Fibroblast of lung (primary cell): ENCODE data around the gene NAPB. TPM values are rescaled to one million over a fixed set of nuclear protein-coding genes. Genes with fewer than 3 reads are reported as not detected.

Source experiments
- DNase-seq, 2 donors: peaks; one replicate each; pipeline versions ENCODE4 v3.0.0 to v3.0.0-alpha.2; 2010; ENCODE audit warnings: low read depth in 2 of 2
- H2AFZ ChIP-seq: 2 replicates; pipeline ENCODE4 v1.5.1; 2012; ENCODE audit warnings: low read length, control low read depth, inconsistent platforms
- H3K27ac ChIP-seq: 2 replicates; pipeline ENCODE4 v1.5.1; 2011; ENCODE audit warnings: low read length, control low read depth; ENCODE audit not compliant: insufficient read depth
- H3K27me3 ChIP-seq: 2 replicates; pipeline ENCODE4 v1.5.1; 2011; ENCODE audit warnings: mild to moderate bottlenecking, low read length; ENCODE audit not compliant: control insufficient read depth, insufficient read depth
- H3K36me3 ChIP-seq: 2 replicates; pipeline ENCODE4 v1.5.1; 2011; ENCODE audit warnings: low read length; ENCODE audit not compliant: control insufficient read depth, insufficient read depth
- H3K4me1 ChIP-seq: 2 replicates; pipeline ENCODE4 v1.5.1; 2011; ENCODE audit warnings: low read length; ENCODE audit not compliant: control insufficient read depth, insufficient read depth; ENCODE audit errors: extremely low read depth
- H3K4me2 ChIP-seq: 2 replicates; pipeline ENCODE4 v1.5.1; 2011; ENCODE audit warnings: low read length, control low read depth; ENCODE audit not compliant: insufficient read depth; ENCODE audit errors: extremely low read depth
- H3K4me3 ChIP-seq, 4 experiments: fragments of 200-600 bp in 1 of 4; sonication (generic) in 1 of 4; replicated peaks in 1 of 4; 2 replicates each; pipeline ENCODE4 v1.5.1; 2011 to 2016; ENCODE audit warnings: low read length in 4 of 4, low read depth in 3 of 4, mild to moderate bottlenecking in 3 of 4, control low read depth in 2 of 4, inconsistent platforms in 1 of 4, mixed read lengths in 1 of 4; ENCODE audit not compliant: insufficient read depth in 1 of 4; ENCODE audit errors: control extremely low read depth in 1 of 4
- H3K79me2 ChIP-seq: 2 replicates; pipeline ENCODE4 v1.5.1; 2012; ENCODE audit warnings: mild to moderate bottlenecking, low read length, inconsistent platforms; ENCODE audit not compliant: control insufficient read depth, insufficient read depth
- H3K9ac ChIP-seq: 2 replicates; pipeline ENCODE4 v1.5.1; 2011; ENCODE audit warnings: mild to moderate bottlenecking, low read length, control low read depth; ENCODE audit not compliant: insufficient read depth
- H3K9me3 ChIP-seq: 2 replicates; pipeline ENCODE4 v1.5.1; 2012; ENCODE audit warnings: low read depth, low read length; ENCODE audit not compliant: control insufficient read depth, insufficient read depth
- H4K20me1 ChIP-seq: 2 replicates; pipeline ENCODE4 v1.5.1; 2011; ENCODE audit warnings: low read length; ENCODE audit not compliant: control insufficient read depth, insufficient read depth; ENCODE audit errors: extremely low read depth
- CTCF ChIP-seq, 2 donors: IDR thresholded peaks in 1 of 2; conservative IDR thresholded peaks in 1 of 2; 1 replicate in 1 of 2; 2 replicates in 1 of 2; pipeline ENCODE4 v1.5.1; 2011 to 2012; ENCODE audit warnings: low read length in 2 of 2, control low read depth in 1 of 2, inconsistent platforms in 1 of 2, low read depth in 1 of 2, mild to moderate bottlenecking in 1 of 2
- EZH2 ChIP-seq: IDR thresholded peaks from 2 replicates; pipeline ENCODE4 v1.5.1; 2012; ENCODE audit warnings: low read length, control low read depth, mild to moderate bottlenecking; ENCODE audit errors: missing control alignments
- polyA plus RNA-seq, 2 donors: library from polyadenylated mRNA; depleted of rRNA in 1 of 2; stranded (reverse) in 1 of 2; unstranded in 1 of 2; fragments of >200 nt; gene quantifications; 2 replicates each; pipeline ENCODE4 v1.2.1, GENCODE V29; 2011 to 2012; ENCODE audit warnings: missing spikeins in 1 of 2
- total RNA-seq: library from RNA; depleted of rRNA; stranded (reverse); fragments of >200 nt; gene quantifications from 2 replicates; pipeline ENCODE4 v1.2.1, GENCODE V29; 2014

Gene NAPB
- total and polyA plus RNA-seq, 2 donors (not counting 1 experiment from before 2014, with no cell fraction given): 5.1 to 12.6 TPM

GRCh38 chr20:23455639-23456038, 34.4 kb upstream of the NAPB start:
- TF ChIP-seq EZH2: no peak
- no peak for TF ChIP-seq CTCF (conservative IDR thresholded peaks at IDR 0.05 in 1 of 2, IDR thresholded peaks at IDR 0.05 in 1 of 2; ENCODE audit: low read depth in 1 of 2, low read length in 2 of 2)
- Histone ChIP-seq H2AFZ (no peak overlapping the region), H3K9ac (no peak overlapping the region), H3K4me2 (no peak overlapping the region), H3K4me1 (no peaks in the 10 kb centered on the region), H3K79me2 (no peaks in the 10 kb centered on the region), H4K20me1 (no peaks in the 10 kb centered on the region), H3K4me3 (no peak overlapping the region), H3K9me3 (no peaks in the 10 kb centered on the region), H3K27me3 (no peaks in the 10 kb centered on the region), H3K27ac (no peak overlapping the region), H3K36me3 (no peaks in the 10 kb centered on the region)
- no peak for DNase-seq

DNA sequence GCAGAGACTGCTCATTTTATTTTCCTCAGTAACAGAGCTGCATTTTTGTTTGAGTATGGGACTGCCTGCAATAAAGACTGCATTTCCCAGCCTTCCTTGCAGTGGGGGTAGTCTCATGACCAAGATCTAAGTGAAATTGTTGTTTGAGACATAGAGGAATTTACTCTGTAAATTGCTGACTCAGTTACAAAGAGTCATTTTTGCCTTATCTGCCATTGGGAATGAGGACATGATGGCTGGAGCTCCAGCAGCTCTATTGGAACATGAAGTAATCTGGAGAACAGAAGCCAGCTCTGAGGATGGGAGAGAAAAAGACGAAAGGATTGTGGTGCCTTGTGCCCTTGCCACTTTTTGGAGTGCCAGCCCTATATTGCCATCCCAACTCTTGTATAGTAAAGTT, 33.5 kb upstream of the NAPB start:
- no peaks in the 10 kb centered on the region for H3K27me3 ChIP-seq
- no peak overlapping the region for H2AFZ ChIP-seq
- H3K4me1 ChIP-seq: no peaks in the 10 kb centered on the region
- no peak for DNase-seq
- no peak overlapping the region for H3K4me2 ChIP-seq
- H3K36me3 ChIP-seq: no peaks in the 10 kb centered on the region
- no peak overlapping the region for H3K4me3 ChIP-seq
- H3K79me2 ChIP-seq: no peaks in the 10 kb centered on the region
- H4K20me1 ChIP-seq: no peaks in the 10 kb centered on the region
- no peaks in the 10 kb centered on the region for H3K9me3 ChIP-seq
- TF ChIP-seq EZH2 (no peak), CTCF (conservative IDR thresholded peaks at IDR 0.05 in 1 of 2, IDR thresholded peaks at IDR 0.05 in 1 of 2; ENCODE audit: low read depth in 1 of 2, low read length in 2 of 2) (no peak)
- H3K27ac ChIP-seq: no peak overlapping the region
- no peak overlapping the region for H3K9ac ChIP-seq

DNA sequence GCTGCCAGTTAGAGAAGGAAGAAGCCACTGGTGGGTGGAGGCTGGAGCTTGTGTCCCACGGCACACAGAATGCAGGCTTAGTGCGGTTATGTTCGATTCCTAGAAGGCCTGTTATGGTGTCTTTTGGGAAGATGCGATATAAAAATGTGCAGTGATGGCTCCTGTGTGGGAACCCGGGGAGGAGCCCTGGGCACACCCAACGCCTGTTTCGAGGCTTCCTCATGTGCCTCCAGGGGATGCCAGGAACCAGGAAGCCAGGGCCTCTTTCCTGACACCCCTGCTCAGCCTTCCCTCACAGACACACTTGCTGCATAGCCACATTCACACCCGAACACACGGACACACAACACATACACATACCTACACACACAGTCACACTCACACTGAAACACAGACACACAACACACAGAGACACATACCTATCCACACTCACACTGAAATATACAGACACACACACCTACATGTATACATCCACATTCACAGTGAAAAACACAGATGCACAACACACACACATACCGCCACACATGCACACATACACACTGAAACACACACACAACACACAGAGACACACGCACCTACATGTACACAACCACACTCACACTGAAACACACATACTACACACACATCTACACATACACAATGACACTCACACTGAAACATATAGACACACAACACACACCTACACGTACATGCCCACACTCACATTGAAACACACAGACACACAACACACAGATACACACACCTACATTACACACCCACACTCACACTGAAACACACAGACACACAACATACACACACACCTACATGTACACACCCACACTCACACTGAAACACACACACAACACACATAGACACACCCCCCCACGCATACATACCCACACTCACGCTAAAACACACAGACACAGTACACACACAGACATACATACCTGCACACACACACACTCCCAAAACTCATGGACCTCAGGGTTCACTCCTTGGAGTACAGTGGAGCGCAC, 32.6 kb upstream of the NAPB start:
- Histone ChIP-seq H3K9ac (no peak overlapping the region), H3K27me3 (no peaks in the 10 kb centered on the region), H3K4me1 (no peaks in the 10 kb centered on the region), H2AFZ (no peak overlapping the region), H3K4me2 (no peak overlapping the region), H3K79me2 (no peaks in the 10 kb centered on the region), H3K9me3 (no peaks in the 10 kb centered on the region), H3K4me3 (no peak overlapping the region), H3K36me3 (no peaks in the 10 kb centered on the region), H3K27ac (no peak overlapping the region), H4K20me1 (no peaks in the 10 kb centered on the region)
- no peak for DNase-seq
- no peak for TF ChIP-seq CTCF (conservative IDR thresholded peaks at IDR 0.05 in 1 of 2, IDR thresholded peaks at IDR 0.05 in 1 of 2; ENCODE audit: low read depth in 1 of 2, low read length in 2 of 2)
- TF ChIP-seq EZH2: no peak
